ENCODE data around the gene ELF2. TPM values are rescaled to one million over a fixed set of nuclear protein-coding genes. Genes with fewer than 3 reads are reported as not detected.

The ELF2 gene
- total and polyA plus RNA-seq, 12 donors, result 13.3 to 43.5 (median 35.6) TPM

- Histone ChIP-seq H3K27ac (peak overlapping the region in 4 of 10 donors; percentile 0 to 20 (median 13)), H3K4me3 (no peak overlapping the region), H3K4me1 (peaks cover 0 to 44% (median 14%) of the 10 kb centered on the region in 9 donors), H3K27me3 (no peaks in the 10 kb centered on the region), H3K36me3 (peaks cover 0 to 98% (median 12%) of the 10 kb centered on the region in 9 donors), H3K9me3 (no peaks in the 10 kb centered on the region)
- 46 to 74% methylated on average over 1 of the region's 1 CpG for WGBS, 2 donors
- ATAC-seq (peak in 2 of 8 donors; percentile 25 to 50), DNase-seq (no peak)
- intact Hi-C loops (cut with DNase I), result no loop called here
- TF ChIP-seq, protein P1, sequence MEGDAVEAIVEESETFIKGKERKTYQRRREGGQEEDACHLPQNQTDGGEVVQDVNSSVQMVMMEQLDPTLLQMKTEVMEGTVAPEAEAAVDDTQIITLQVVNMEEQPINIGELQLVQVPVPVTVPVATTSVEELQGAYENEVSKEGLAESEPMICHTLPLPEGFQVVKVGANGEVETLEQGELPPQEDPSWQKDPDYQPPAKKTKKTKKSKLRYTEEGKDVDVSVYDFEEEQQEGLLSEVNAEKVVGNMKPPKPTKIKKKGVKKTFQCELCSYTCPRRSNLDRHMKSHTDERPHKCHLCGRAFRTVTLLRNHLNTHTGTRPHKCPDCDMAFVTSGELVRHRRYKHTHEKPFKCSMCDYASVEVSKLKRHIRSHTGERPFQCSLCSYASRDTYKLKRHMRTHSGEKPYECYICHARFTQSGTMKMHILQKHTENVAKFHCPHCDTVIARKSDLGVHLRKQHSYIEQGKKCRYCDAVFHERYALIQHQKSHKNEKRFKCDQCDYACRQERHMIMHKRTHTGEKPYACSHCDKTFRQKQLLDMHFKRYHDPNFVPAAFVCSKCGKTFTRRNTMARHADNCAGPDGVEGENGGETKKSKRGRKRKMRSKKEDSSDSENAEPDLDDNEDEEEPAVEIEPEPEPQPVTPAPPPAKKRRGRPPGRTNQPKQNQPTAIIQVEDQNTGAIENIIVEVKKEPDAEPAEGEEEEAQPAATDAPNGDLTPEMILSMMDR (IDR thresholded peaks at IDR 0.05), result no peak
Observed at GRCh38 chr4:139053909-139054308, 123.1 kb downstream of the ELF2 start.

DNA sequence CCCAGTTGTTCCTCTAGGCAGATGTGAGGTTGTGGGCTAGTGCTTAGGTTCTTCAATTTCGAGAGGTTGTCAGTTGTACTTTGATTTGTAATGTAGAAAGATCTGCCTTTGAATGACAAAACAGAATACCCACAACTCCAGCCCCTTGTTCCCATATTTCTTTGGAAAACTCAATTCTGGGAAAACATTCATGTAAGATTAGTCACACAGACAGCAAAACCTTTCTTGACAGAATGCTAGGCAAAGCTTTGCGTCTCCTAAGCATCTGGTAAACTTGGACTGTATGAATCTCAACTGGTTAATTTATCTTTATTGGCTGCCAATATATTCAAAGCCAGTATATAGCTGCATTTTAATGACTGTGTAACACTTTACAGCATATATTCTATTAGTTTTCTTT lies 126.6 kb downstream of the ELF2 start:
- intact Hi-C loops (cut with DNase I), result no loop called here
- Histone ChIP-seq H3K36me3 (peaks cover 0 to 98% (median 13%) of the 10 kb centered on the region in 9 donors), H3K9me3 (no peaks in the 10 kb centered on the region), H3K27me3 (no peaks in the 10 kb centered on the region), H3K27ac (peak overlapping the region in 1 of 10 donors; percentile 28), H3K4me3 (no peak overlapping the region), H3K4me1 (peaks cover 0 to 23% (median 14%) of the 10 kb centered on the region in 9 donors)
- DNase-seq (no peak), ATAC-seq (no peak)
- 92 to 94% methylated on average over 2 of the region's 2 CpGs for WGBS, 2 donors
- TF ChIP-seq, protein P1 (IDR thresholded peaks at IDR 0.05), result no peak

DNA sequence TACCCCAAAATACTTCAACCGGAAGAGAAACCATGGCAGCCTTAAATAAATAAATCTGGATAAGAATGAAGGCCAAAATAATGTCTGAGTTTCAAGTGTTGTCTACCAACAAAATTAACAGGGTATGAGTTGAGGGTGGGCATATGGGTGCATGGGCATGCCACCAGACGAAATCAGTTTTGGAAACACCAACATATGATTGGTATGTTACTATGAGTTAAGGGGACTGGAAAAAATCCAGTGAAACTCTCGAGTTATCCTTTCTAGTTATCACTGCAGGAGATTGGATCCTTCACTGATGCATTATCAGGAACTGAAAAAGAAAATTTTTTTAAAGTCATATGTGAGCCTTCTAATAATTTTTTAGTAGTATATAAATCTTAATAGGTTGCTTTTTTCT lies 129.0 kb downstream of the ELF2 start:
- intact Hi-C loops (cut with DNase I), result loop anchor here in 1 of 10 donors (10.0 kb wide), 1 partner anchor 607 kb away; no protein-coding TSS in a partner anchor
- TF ChIP-seq, protein P1 (IDR thresholded peaks at IDR 0.05), result no peak
- 69 to 73% methylated on average over 3 of the region's 3 CpGs for WGBS, 2 donors

DNA sequence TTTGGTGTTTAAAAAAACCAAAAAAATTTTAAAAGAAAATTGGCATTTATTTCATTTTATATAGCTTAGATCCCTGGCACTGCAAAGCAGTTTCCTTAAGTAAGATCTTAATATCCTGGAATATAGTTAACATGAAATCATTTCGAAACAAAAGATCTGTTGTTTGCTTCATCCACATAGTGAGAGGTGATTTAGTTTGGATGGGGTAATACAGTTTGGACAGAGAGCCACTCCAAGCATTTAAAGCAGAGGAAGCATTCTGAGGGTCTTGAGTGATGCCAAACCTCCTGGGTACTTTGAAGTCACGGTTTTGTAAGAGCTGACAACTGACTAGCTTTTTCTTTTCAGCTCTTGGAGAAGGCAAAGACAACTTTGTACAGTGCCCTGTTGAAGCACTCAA lies 132.7 kb downstream of the ELF2 start:
- Histone ChIP-seq H3K4me3 (no peak overlapping the region), H3K27ac (peak overlapping the region in 1 of 10 donors; percentile 31), H3K9me3 (peaks cover 0 to 4% (median 0%) of the 10 kb centered on the region in 11 donors), H3K27me3 (no peaks in the 10 kb centered on the region), H3K36me3 (peaks cover 0 to 83% (median 19%) of the 10 kb centered on the region in 9 donors), H3K4me1 (peaks cover 0 to 25% (median 13%) of the 10 kb centered on the region in 9 donors)
- intact Hi-C loops (cut with DNase I), result loop anchor here in 1 of 10 donors (10.0 kb wide), 1 partner anchor 611 kb away; no protein-coding TSS in a partner anchor
- DNase-seq (no peak), ATAC-seq (no peak)
- TF ChIP-seq, protein P1 (IDR thresholded peaks at IDR 0.05), result no peak
- WGBS, 2 donors, result 87 to 89% methylated on average over 2 of the region's 2 CpGs

More for the DNA sequence above, 129.0 kb downstream of the ELF2 start:
- Histone ChIP-seq H3K27me3 (no peaks in the 10 kb centered on the region), H3K4me1 (peaks cover 0 to 7% (median 1%) of the 10 kb centered on the region in 9 donors), H3K36me3 (peaks cover 0 to 99% (median 19%) of the 10 kb centered on the region in 9 donors), H3K27ac (peak overlapping the region in 1 of 10 donors; percentile 7), H3K9me3 (no peaks in the 10 kb centered on the region), H3K4me3 (no peak overlapping the region)
- ATAC-seq (no peak), DNase-seq (no peak)
